GM21717 (cell line): ENCODE measurements around the gene DCST1.

Experiments used
- ATAC-seq: cut with Tn5 transposase; IDR thresholded peaks from one replicate; pipeline ENCODE4 v1.9.1; 2021; ENCODE audit warnings: mild to moderate bottlenecking, moderate library complexity; ENCODE audit not compliant: unreplicated experiment

DCST1 gene

GRCh38 chr1:155030899-155031298 is 2.7 kb upstream of the DCST1 start:
- ATAC-seq, result no peak

DNA sequence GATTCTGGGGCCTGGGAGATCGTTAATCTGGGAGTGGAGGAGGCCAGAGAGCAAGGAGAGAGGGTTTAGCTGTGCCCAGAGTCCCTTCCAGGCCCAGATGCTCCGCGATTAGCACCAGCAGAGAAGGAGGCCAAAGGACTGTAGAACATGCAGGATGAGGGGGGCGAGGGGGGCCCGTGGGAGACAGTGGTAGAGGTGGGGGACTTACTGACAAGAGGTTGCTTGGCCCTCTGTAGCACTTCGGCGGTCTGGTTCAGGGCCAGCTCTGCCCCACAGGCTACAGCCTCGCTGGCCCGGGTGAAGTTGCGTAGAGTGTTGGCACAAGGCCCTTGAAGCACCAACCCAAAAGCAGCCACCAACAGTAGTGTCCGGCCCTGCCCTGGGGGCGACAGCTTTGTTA is 738 bp upstream of the DCST1 start:
- no peak for ATAC-seq

DNA sequence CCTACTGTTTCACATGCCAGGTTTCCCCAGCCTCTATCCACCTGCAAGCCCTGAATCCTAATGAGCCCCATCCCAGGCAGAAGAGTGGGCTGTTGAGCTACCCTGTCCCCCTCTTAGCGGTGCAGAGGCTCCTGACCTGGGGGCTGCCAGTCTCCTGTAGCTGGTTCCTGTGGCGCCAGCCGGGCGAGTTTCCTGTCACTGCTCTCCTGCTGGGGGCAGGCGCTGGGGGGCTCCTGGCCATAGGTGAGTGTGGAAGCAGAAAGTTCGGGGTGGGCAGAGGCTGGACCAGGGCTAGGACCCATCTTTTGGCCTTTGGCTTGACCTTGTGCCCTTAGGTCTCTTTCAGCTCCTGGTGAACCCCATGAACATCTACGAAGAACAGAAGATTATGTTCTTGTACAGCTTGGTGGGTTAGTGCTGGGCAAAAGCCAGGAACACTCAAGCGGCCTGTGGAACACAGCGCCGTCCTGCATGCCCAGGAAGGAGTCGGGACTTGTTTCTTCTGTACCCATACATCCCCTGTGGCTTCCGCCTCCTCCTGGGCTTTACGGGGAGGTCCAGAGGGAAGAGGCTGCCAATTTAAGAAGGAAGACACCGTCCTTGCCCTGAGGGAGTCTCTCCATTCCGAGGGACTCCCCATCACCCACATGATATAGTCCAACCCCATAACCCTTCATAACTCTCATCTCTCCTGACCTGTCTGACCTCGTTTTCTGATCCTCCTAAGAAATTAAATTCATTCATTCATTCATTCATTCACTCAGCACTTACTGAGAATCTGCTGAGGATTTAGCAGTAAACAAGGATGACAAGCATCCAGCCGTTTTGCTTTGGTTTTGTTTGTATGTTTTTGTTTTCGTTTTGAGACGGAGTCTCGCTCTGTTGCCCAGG is 939 bp downstream of the DCST1 start:
- no peak for ATAC-seq

DNA sequence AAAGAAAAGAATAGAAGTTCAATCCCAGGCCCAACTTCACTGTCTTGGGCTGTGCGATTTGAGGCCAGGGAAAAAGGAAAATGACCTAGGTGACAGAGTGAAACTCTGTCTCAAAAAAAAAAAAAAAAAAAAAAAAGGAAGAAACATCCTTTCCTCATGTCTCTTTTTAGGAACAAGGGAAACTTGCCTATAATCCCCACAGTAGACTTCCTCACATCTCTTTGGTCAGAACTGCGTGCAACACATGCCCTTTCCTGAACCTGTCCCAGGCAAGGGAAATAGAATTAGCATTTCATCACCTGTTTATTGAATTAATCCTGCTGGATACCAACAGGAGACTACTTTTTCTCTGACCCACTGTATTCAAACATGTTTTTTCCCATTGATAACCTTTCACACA is 2.3 kb downstream of the DCST1 start:
- ATAC-seq, result no peak

DNA sequence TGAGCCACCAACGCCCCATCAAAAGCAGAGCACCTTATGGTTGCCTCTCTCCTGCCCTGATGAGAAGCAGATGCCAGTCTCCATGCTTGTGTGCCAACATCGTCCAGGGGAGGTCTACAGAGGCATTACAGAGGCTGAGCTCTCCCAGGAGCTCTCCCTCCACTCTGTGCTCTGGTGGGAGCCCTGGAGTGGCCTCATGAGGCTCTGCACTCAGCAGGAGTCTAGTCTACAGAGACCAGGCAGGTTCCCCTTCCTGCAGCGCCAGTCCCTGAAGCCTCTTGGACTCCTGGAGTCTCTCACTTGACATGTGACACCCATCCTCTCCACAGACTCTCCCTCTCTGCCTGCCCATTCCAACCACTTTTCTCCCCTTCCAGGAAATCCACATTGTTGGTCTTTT is 3.4 kb downstream of the DCST1 start:
- ATAC-seq, result no peak

DNA sequence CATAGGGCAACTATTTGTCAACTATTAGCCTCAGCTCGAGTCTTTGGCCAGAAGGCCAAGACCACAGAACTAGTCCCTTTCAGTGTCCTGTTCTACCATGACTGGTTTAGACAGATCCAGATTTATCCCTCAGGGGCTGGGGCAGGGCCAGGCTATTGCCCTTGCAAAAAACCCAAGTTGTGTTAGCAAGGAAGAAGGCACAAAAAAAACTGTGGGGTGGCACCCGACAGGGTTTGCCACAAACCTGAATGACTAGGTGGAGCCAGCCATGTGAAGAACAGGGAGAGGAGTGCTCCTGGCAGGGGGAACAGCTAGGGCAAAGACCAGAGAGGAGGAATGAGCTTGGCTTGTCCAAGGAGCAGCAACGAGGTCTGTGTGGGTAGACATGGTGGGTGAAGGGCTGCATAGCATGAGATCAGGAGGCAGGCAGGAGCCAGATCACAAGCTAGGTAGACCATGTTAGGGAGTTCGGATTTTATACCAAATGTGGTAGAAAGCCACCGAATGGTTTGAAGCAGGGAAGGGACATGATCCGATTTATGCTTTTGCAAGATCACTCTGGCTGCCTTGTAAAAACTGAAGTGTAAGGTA is 4.3 kb downstream of the DCST1 start:
- no peak for ATAC-seq

- ATAC-seq, result no peak
Observed at GRCh38 chr1:155038602-155039307, 5.1 kb downstream of the DCST1 start.

- no peak for ATAC-seq
Observed at GRCh38 chr1:155039308-155039669, 5.7 kb downstream of the DCST1 start.

GRCh38 chr1:155040358-155041093 is 6.9 kb downstream of the DCST1 start:
- ATAC-seq, result no peak

DNA sequence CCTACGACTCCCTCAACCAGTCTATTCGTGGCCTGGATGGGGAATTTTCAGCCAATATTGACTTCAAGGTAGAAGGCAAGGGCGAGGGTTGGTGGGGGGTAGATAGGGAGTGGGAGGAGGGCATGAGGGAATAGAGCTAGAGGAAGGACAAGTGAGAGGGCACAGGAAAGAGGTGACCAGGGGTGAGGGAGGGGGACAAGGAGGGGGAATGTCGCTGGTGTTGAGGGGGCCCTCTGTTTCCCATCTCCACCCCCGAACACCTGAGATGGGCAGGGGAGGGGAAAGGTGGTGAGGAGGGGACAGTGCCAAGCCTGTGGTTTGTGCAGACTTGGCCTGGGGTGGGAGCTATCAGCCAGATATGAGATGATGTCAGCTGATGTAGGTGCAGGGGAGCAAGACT is 9.2 kb downstream of the DCST1 start:
- ATAC-seq, result no peak

DNA sequence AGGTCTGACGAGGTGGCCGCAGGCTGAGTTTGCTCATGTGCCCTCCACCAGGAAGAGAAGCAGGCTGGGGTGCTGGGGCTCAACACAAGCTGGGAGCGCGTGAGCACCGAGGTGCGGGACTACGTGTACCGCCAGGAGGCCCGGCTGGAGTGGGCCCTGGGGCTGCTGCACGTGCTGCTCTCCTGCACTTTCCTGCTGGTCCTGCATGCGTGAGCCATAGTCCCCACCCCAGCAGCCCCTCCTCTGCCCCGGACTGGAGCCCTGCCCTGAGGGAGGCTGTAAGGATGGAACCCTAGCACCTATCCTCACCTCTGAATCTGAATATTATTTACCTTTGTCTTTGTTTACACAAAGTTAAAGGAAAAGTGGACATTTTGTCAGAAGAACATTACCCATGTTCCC is 9.7 kb downstream of the DCST1 start:
- ATAC-seq, result no peak

- ATAC-seq, result no peak
Observed at GRCh38 chr1:155043793-155044192, 10.2 kb downstream of the DCST1 start.

- no peak for ATAC-seq
Observed at GRCh38 chr1:155044365-155044764, 10.7 kb downstream of the DCST1 start.

DNA sequence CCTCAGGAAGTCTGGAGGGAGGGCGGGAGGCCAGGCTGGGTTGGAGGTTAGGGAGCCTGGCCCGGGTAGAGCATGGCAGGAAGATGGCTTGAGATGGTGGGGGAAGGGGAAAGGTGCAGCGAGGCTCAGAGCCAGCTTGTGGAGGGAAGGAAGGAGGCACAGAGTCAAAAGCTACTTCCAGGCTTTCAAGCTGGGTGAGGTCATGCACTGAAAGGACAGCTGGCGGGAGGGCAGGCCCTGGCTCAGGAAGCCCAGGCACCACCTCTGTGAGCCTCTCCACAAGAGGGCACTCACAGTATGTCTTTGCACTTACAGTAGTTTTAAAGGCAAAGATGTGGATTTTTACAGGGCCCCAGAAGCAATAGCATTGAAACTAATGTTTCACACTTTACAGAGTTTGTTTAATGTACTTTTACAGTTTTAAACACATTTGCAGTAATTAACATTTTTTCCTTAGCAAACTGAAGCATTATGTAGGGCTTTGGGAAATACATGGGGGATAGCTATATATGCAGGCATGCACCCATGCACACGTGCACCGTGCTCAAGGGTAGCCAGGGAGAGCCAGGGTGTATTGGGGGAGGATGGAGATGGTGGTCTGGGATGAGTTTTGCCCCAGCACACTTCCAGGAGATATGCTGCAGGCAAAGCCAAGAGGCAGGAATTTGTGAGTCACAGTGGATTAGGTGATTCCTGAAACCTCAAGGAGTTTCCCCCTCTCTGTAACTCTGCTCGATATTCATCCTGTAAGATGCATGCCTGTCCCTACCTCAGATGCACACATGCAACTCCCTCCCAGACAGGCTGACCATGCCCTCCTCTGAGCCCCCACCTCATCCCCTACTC is 11.4 kb downstream of the DCST1 start:
- no peak for ATAC-seq

DNA sequence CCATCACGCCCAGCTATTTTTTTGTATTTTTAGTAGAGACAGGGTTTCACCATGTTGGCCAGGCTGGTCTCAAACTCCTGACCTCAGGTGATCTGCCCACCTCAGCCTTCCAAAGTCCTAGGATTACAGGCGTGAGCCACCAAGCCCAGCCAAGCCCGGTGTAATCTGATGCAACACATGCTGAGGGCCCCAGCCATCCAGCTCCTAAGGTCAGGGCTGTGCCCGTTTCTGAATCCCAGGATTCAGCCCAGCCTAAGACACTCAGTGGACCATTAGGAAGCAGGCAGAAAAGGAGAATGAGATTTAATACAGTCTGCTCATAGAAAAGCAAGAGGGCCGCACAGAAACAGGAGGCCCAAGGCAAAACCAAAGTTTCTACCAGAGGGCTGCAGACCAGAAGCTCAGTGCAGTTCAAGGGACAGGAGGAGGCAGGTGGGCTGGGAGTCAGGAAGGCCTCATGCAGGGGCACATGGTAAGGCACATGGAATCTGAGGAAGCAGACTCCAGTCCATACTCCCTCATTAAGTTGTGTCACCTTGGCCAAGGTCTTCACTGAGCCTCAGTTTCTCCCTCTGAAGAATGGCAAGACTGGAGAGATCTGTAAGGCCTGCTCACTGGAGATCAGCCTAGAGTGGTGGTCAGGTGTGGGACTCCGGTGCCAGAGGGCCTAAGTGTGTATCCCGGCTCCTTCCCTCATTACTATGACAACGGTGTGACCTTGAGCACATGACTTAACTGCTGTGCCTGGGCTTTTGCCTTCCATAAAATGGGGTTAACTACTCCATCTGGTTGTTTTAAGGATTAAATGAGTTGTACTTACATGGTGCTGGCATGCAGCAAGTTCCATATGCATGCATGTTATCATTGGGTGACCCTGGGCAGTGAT is 15.1 kb downstream of the DCST1 start:
- no peak for ATAC-seq

DNA sequence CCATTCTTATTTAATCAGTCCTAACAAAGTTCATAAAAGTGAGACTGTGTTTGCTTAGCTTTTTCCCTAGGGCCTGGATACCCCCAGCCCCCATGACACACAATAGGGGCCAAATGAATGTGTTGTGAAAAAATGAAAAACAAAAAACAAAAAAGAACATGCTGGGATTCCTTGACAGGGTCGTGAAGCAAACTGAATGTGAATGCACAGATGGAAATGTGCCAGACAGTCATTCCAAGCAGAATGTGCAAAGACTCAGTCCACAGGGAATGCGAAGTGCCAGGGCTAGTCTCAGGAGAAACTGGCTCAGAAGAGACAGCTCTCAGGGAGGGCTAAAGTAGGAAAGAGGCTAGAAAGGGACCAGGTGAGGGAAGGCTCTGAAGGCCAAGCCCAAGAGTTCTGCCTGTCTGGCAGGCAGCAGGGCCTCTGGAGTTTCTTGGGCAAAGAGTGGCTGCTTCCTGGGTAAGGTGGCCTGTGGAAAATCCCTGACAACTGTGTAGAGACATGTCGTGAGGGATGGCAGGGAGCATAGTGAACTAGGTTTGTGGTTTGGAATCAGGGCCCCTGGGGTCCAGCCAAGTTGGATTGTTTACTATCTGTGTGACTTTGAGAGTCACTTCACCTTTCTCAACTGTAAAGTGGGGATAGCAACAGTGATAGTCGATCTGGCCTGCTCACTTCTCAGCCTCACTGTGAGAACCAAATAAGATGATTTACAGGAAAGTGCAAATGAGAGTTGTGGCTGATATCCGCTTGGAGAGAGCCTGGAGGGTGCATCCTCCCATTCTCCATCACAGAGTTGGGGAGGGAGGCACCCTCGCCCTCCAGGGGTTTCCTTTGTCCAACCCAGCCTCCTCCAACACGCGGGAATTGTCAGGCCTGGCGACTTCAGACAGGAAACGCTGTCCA is 16.3 kb downstream of the DCST1 start:
- no peak for ATAC-seq

DNA sequence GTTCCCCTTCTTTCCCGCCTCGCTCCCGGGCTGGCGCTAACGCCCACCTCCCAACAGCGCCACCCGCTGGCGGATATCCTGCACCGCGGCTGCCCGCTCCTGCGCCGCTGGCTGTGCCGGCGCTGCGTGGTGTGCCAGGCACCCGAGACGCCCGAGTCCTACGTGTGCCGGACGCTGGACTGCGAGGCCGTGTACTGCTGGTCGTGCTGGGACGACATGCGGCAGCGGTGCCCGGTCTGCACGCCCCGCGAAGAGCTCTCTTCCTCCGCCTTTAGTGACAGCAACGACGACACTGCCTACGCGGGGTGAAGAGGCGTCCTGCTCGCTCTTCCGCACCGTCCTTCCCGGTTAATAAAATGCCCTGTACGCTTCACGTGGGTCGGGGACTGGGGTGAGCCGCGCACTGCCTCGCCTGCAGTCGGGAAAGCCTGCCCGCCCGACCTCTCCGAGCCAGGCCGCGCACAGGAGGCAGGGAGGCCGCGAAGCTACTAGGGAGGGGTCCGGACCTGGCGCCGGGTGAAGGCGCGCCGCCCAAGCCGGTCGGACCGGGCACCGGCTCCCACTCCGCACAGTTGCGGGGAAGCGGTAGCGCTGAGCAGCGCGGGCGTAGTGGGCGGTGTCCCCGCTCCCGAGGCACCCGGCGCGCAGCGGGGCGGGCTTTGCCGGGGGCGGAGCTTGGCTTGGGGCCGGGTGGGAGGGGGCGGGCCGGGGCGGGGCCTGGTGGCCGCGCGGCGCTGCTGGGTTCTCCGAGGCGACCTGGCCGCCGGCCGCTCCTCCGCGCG is 17.1 kb downstream of the DCST1 start, which contains the start of gene ADAM15:
ADAM15 (plus strand) TSS at position 757 of the 782 bp plus-strand sequence. CDS start 71 bp downstream, outside the sequence.
- peak; percentile 52 for ATAC-seq
